ENCODE results near the gene TEFM.
"Not testable (repeated sequence)": the region's sequence is repeated elsewhere in the genome, so short reads cannot be mapped to it uniquely, and the experiment has no call there.

Gene TEFM

GRCh38 chr17:30921544-30922196 is 15.6 kb upstream of the TEFM start, which contains the start of gene ADAP2:
ADAP2 (plus strand) TSS chr17:30921945; CDS start chr17:30922015, 70 bp downstream.
- DNase-seq (ENCODE audit: low read depth): no peak

DNA sequence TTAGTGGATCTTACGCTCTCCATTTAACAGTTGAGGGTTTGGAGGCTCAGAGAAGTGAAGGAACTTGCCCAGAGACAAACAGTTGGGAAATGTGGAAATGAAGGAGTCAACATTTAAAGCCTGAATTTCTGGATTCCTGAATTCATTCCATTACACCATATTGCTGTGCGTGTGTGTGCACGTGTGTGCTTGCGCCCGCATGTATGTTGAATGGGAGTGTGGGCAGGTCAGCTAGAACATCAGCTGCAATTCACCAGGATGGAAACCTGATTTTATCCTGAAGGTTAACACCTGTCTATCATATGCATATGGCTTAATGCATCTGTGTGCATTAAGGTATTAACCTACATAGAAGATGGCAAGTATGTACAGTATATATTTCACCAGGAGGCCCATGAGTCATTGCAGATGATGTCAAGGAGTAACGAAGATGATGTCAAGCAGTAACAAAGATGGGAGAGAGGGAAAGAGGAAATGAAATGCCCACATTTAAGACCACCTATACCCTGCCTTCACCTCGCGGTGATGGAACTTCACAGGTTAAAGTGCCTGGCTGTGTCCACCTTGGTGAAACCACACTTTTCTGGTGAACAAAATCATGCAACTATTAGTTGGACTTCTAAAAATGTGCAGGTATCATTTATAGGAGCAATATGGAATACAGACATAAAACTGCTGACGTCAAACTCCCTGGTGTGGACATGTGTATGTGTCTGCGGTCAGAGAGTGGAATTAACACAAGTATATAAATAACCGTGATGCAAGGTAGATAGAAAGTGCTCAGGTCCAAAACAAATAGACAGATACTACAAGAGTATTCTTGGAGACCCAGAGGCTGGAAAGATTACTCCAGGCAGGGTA is 14.9 kb upstream of the TEFM start:
- DNase-seq (ENCODE audit: low read depth): no peak

- no peak for DNase-seq (ENCODE audit: low read depth)
Observed at GRCh38 chr17:30920282-30920681, 14.2 kb upstream of the TEFM start.

- DNase-seq (ENCODE audit: low read depth): no peak
Observed at GRCh38 chr17:30917050-30917449, 11.0 kb upstream of the TEFM start.

GRCh38 chr17:30915833-30916611 is 10.0 kb upstream of the TEFM start:
- DNase-seq (ENCODE audit: low read depth): no peak

DNA sequence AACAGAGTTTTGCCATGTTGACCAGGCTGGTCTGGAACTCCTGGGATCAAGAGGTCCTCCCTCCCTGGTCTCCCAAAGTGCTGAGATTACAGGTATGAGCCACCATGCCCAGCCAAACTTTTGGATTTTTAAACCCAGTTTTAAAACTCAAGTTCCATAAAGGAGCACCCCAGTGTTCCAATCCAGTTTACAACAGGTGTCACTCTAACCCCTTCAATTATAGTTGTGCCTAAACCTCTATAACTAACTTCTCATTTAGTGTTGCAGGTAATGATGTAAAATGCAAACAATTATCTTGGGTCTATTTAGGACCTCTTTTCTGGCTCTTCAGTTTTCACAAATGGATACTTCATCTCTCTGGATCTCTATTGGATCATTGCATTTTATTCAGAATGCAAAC is 7.9 kb upstream of the TEFM start:
- DNase-seq (ENCODE audit: low read depth): no peak

- DNase-seq (ENCODE audit: low read depth): not testable (repeated sequence)
Observed at GRCh38 chr17:30910151-30910550, 4.1 kb upstream of the TEFM start.

- no peak for DNase-seq (ENCODE audit: low read depth)
Observed at GRCh38 chr17:30908717-30909420, 2.8 kb upstream of the TEFM start.

DNA sequence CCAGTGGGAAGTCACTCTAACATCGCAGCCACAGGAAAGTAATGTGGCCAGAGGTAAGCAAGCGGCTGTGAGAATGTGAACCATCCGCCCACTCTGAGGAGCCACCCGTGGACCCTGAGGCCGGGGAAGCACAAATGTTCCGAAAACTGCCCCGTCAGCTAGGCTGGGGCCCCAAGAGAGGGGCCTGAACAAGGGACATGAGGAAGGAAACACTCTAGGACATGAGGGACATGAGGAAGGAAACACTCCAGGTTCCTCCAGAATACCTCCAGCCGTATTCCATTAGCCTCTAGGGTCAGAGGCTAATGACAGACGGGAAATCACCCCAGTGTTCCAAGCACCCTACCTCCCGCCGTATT is 317 bp downstream of the TEFM start:
- DNase-seq (ENCODE audit: low read depth): peak; percentile 16

DNA sequence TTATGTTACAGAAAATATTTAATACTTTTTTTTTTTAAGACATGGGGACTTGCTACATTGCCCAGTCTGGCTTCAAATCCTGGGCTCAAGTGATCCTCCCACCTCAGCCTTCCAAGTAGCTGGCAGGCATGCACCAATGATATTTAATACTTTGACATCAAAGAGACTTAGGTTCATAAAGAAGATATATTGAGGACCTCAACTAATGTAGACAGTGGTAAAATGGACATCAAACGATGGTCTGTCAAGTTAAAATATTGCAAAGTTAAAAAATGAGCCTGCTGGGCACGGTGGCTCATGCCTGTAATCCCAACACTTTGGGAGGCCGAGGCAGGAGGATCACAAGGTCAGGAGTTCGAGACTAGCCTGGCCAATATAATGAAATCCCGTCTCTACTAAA is 8.7 kb downstream of the TEFM start:
- no peak for DNase-seq (ENCODE audit: low read depth)

DNA sequence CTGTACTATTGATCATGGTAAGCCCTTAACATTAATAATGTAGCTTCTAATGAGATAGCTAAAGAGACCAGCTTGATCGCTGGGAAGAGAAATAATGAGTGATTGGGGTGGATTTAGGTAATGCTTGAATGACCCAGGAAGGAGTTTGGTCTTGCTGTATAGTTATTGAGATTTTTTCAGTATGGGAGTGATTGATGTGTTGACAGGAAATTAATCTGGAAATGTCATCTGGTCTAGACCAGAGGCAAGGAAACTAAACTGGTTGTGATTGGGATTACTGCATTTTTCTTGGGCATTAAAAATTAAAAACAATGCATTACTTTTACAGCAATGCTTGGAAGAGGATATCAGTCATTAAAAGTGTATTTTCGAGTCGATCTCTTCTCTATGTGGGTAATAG is 11.8 kb downstream of the TEFM start:
- no peak for DNase-seq (ENCODE audit: low read depth)

GRCh38 chr17:30886187-30886586 is 19.9 kb downstream of the TEFM start:
- no peak for DNase-seq (ENCODE audit: low read depth)

DNA sequence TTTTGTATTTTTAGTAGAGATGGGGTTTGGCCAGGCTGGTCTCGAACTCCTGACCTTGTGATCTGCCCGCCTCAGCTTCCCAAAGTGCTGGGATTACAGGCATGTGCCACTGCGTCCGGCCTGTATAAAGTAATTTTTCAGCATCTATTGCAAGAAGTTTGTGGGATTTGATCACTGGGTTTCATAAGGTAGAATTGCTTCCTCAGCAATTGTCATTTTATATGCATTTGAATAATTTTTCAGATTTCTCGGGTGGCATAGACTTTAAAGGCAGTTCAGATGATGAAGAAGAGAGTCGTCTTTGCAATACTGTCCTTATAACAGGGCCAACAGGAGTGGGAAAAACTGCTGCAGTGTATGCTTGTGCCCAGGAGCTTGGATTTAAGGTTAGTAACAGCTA is 37.0 kb downstream of the TEFM start:
- no peak for DNase-seq (ENCODE audit: low read depth)

GRCh38 chr17:30864636-30865035 is 41.4 kb downstream of the TEFM start:
- no peak for DNase-seq (ENCODE audit: low read depth)

- DNase-seq (ENCODE audit: low read depth): peak; percentile 22
Observed at GRCh38 chr17:30858556-30859250, 47.3 kb downstream of the TEFM start.

DNA sequence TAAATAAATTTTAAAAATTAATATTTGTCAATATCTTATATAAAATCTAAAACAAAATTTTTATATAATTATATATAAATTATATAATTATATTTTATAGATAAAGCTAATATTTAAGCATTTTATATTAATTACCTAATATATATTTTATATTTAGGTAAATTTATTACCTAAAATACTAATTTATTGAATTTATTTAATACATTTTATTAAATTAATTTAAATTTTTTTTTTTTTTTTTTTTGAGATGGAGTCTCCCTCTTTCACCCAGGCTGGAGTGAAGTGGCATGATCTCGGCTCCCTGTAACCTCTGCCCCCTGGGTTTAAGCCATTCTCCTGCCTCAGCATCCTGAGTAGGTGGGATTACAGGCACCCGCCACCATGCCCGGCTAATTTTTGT is 51.9 kb downstream of the TEFM start:
- no peak for DNase-seq (ENCODE audit: low read depth)
